Measurements from ENCODE around the gene PPP1R14C. TPM values are rescaled to one million over a fixed set of nuclear protein-coding genes. Genes with fewer than 3 reads are reported as not detected.

The PPP1R14C gene
- total and polyA plus RNA-seq, 2 experiments from 2014 or later = 1.1 to 1.4 TPM

DNA sequence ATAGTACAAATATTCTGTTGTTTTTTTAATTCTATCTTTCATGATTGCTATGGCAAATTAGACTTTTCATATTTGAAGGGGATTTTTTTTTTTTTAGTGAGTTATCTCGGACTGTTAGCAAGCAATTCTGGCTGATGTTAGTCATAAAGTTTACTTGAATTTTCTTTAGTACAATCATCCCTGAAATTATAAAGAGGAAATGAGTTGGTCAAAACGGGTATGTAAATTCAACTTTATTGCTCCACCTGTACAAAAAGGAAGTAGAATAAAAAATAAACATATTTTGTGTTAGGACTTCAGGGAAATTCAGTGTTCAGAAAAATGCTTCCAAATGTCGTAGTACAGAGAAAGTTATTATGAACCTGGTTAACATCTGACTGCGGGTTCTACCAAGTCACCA lies 40.3 kb downstream of the PPP1R14C start:
- H3K4me2 ChIP-seq = no peak overlapping the region
- TF ChIP-seq POLR2AphosphoS5 (IDR thresholded peaks at IDR 0.05; ENCODE audit: low read depth) (no peak), JUNB (IDR thresholded peaks at IDR 0.05; ENCODE audit: unreplicated experiment) (no peak), ZNF114 (CRISPR knock-in tag; IDR thresholded peaks at IDR 0.05) (no peak), CREB1 (CRISPR knock-in tag; IDR thresholded peaks at IDR 0.05; ENCODE audit: low read depth) (no peak)
- TF ChIP-seq, protein P1, sequence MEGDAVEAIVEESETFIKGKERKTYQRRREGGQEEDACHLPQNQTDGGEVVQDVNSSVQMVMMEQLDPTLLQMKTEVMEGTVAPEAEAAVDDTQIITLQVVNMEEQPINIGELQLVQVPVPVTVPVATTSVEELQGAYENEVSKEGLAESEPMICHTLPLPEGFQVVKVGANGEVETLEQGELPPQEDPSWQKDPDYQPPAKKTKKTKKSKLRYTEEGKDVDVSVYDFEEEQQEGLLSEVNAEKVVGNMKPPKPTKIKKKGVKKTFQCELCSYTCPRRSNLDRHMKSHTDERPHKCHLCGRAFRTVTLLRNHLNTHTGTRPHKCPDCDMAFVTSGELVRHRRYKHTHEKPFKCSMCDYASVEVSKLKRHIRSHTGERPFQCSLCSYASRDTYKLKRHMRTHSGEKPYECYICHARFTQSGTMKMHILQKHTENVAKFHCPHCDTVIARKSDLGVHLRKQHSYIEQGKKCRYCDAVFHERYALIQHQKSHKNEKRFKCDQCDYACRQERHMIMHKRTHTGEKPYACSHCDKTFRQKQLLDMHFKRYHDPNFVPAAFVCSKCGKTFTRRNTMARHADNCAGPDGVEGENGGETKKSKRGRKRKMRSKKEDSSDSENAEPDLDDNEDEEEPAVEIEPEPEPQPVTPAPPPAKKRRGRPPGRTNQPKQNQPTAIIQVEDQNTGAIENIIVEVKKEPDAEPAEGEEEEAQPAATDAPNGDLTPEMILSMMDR (conservative IDR thresholded peaks at IDR 0.05; ENCODE audit: low read depth in 2 of 2) = no peak
- TF ChIP-seq, protein P2, sequence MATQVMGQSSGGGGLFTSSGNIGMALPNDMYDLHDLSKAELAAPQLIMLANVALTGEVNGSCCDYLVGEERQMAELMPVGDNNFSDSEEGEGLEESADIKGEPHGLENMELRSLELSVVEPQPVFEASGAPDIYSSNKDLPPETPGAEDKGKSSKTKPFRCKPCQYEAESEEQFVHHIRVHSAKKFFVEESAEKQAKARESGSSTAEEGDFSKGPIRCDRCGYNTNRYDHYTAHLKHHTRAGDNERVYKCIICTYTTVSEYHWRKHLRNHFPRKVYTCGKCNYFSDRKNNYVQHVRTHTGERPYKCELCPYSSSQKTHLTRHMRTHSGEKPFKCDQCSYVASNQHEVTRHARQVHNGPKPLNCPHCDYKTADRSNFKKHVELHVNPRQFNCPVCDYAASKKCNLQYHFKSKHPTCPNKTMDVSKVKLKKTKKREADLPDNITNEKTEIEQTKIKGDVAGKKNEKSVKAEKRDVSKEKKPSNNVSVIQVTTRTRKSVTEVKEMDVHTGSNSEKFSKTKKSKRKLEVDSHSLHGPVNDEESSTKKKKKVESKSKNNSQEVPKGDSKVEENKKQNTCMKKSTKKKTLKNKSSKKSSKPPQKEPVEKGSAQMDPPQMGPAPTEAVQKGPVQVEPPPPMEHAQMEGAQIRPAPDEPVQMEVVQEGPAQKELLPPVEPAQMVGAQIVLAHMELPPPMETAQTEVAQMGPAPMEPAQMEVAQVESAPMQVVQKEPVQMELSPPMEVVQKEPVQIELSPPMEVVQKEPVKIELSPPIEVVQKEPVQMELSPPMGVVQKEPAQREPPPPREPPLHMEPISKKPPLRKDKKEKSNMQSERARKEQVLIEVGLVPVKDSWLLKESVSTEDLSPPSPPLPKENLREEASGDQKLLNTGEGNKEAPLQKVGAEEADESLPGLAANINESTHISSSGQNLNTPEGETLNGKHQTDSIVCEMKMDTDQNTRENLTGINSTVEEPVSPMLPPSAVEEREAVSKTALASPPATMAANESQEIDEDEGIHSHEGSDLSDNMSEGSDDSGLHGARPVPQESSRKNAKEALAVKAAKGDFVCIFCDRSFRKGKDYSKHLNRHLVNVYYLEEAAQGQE (IDR thresholded peaks at IDR 0.05; ENCODE audit: unreplicated experiment) = no peak
- H3K9me2 ChIP-seq (ENCODE audit: insufficient read depth) = no peaks in the 10 kb centered on the region
- DNase-seq (ENCODE audit: low spot score) (no peak), ATAC-seq (no peak)
- H3K27ac Mint-ChIP-seq = no peak overlapping the region
- H3K4me3 ChIP-seq = no peak overlapping the region
- no peaks in the 10 kb centered on the region for H3K36me3 Mint-ChIP-seq (ENCODE audit: low read depth)
- no peaks in the 10 kb centered on the region for H3F3A ChIP-seq (replicated peaks; ENCODE audit: low read depth)
- H3K9me3 Mint-ChIP-seq = no peaks in the 10 kb centered on the region
- no peaks in the 10 kb centered on the region for H3K4me1 ChIP-seq (ENCODE audit: insufficient read depth)
- no peaks in the 10 kb centered on the region for H4K20me1 ChIP-seq (replicated peaks; ENCODE audit: insufficient read depth)
- H3K4me1 Mint-ChIP-seq = peaks cover 3% of the 10 kb centered on the region; the same call in 1 of the 3 replicates
- no peaks in the 10 kb centered on the region for H3K79me2 ChIP-seq (replicated peaks; ENCODE audit: insufficient read depth)
- H3K36me3 ChIP-seq (ENCODE audit: insufficient read depth) = no peaks in the 10 kb centered on the region
- H3K27ac ChIP-seq (ENCODE audit: low read depth) = no peak overlapping the region
- H3K4me3 Mint-ChIP-seq = no peak overlapping the region
- no peak overlapping the region for H2AFZ ChIP-seq
- H3K27me3 Mint-ChIP-seq (ENCODE audit: insufficient read depth, low read depth, poor library complexity) = no peaks in the 10 kb centered on the region
- H3K27me3 ChIP-seq (ENCODE audit: insufficient read depth) = no peaks in the 10 kb centered on the region

DNA sequence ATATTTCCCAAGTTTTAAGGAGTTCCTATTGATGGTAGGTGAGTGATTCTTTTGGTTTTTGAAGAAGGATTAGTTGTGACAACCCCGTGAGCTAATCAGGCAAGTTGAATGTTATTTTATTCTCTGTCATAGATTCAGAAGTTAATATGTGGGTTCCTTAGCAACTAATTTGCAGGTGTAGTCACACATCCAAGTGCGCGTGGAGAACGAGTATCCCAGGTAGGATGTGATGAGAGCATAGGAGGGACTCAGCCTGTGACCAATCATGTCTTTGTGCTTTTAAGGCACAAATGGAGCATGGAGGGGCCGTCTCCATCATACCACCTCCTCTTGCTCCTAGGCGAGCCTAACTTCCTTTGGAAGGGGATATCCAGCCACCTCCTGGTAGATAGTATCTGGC lies 41.1 kb downstream of the PPP1R14C start:
- Histone ChIP-seq H3K9me2 (ENCODE audit: insufficient read depth) (no peaks in the 10 kb centered on the region), H3K79me2 (replicated peaks; ENCODE audit: insufficient read depth) (no peaks in the 10 kb centered on the region), H3K36me3 (ENCODE audit: insufficient read depth) (no peaks in the 10 kb centered on the region), H3K27ac (ENCODE audit: low read depth) (no peak overlapping the region), H4K20me1 (replicated peaks; ENCODE audit: insufficient read depth) (no peaks in the 10 kb centered on the region), H2AFZ (no peak overlapping the region), H3K4me2 (no peak overlapping the region), H3K27me3 (ENCODE audit: insufficient read depth) (no peaks in the 10 kb centered on the region), H3F3A (replicated peaks; ENCODE audit: low read depth) (no peaks in the 10 kb centered on the region), H3K4me3 (no peak overlapping the region), H3K4me1 (ENCODE audit: insufficient read depth) (no peaks in the 10 kb centered on the region)
- no peak for ATAC-seq
- Mint-ChIP-seq H3K4me3 (no peak overlapping the region), H3K36me3 (ENCODE audit: low read depth) (no peaks in the 10 kb centered on the region), H3K4me1 (peaks cover 3% of the 10 kb centered on the region; the same call in 1 of the 3 replicates), H3K27me3 (ENCODE audit: insufficient read depth, low read depth, poor library complexity) (no peaks in the 10 kb centered on the region), H3K27ac (no peak overlapping the region), H3K9me3 (no peaks in the 10 kb centered on the region)
- no peak for DNase-seq (ENCODE audit: low spot score)
- TF ChIP-seq, protein P1 (conservative IDR thresholded peaks at IDR 0.05; ENCODE audit: low read depth in 2 of 2) = no peak
- TF ChIP-seq EZH2 (IDR thresholded peaks at IDR 0.05; ENCODE audit: low read depth, unreplicated experiment) (no peak), STAT1 (IDR thresholded peaks at IDR 0.05; ENCODE audit: unreplicated experiment) (no peak), JUNB (IDR thresholded peaks at IDR 0.05; ENCODE audit: unreplicated experiment) (no peak), NANOG (IDR thresholded peaks at IDR 0.05; ENCODE audit: borderline replicate concordance) (no peak), EZH2phosphoT487 (IDR thresholded peaks at IDR 0.05; ENCODE audit: unreplicated experiment) (no peak), ZNF114 (CRISPR knock-in tag; IDR thresholded peaks at IDR 0.05) (no peak), ZNF331 (CRISPR knock-in tag; IDR thresholded peaks at IDR 0.05; ENCODE audit: low read depth) (no peak)
- TF ChIP-seq, protein P2 (IDR thresholded peaks at IDR 0.05; ENCODE audit: unreplicated experiment) = no peak
- TF ChIP-seq, protein P3, sequence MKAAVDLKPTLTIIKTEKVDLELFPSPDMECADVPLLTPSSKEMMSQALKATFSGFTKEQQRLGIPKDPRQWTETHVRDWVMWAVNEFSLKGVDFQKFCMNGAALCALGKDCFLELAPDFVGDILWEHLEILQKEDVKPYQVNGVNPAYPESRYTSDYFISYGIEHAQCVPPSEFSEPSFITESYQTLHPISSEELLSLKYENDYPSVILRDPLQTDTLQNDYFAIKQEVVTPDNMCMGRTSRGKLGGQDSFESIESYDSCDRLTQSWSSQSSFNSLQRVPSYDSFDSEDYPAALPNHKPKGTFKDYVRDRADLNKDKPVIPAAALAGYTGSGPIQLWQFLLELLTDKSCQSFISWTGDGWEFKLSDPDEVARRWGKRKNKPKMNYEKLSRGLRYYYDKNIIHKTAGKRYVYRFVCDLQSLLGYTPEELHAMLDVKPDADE (IDR thresholded peaks at IDR 0.05) = no peak
